Measurements from ENCODE around the gene CLSTN2. TPM values are rescaled to one million over a fixed set of nuclear protein-coding genes. Genes with fewer than 3 reads are reported as not detected.

Gene CLSTN2
- total RNA-seq, 1 donor from 2014 or later = 49.7 TPM

DNA sequence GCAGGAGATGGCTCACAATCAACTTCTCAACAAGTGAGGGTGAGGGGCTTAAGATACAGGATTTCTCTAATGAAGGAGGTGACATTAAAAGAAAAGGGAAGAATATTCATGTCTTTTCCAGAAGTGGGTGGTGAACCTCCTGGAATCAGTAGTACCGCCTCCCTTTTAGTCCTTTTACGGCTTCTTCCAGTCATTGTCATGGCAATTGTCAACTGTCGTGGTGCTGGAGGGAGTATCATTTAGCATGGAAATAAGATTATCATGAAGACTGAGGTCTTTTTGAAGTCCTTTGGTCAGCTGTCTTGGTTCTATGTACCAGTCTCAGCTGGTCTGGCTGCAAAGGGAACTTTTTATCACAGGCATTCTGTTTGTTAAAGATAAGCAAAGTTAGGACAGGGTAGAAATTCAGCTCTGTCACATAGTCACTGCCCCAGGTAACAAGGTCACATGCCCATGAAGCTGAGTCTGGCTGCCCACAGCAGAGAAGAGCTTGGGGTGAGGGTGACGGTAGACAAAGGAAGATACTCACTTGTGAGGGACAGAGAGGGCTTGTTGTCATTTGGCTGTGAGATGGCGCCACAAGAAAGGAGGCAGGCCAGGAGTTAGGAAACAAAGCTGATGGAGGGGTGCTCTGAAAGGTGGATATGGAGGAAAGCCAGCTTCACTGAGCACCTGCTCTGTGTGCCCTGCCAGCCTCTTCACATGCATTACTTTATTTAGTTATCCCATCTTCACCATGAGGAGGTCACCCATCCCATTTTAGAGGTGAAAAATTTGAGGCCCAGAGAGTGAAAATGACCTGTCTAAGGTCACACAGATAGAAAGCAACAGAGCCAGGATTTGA lies 514.6 kb downstream of the CLSTN2 start:
- no peak for DNase-seq (ENCODE audit: low read depth)

DNA sequence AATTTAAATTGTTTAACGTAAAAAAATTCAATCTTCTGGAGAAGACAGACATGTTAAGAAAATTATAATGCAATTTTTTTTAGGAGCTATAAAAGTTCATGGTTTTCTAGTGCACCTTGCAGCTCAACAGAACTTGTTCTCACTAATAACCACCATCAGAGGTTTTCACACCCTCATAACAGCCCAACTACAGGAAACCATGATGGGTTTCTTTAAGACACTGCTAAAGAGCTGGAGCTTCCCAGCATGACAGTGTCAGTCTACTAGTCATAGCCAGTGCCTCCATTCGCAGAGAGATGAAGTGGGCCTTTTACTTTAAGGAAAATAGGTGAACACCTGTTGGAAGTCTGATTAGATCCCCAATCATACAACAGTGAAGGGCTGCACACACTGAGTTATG lies 518.8 kb downstream of the CLSTN2 start:
- no peak for DNase-seq (ENCODE audit: low read depth)

DNA sequence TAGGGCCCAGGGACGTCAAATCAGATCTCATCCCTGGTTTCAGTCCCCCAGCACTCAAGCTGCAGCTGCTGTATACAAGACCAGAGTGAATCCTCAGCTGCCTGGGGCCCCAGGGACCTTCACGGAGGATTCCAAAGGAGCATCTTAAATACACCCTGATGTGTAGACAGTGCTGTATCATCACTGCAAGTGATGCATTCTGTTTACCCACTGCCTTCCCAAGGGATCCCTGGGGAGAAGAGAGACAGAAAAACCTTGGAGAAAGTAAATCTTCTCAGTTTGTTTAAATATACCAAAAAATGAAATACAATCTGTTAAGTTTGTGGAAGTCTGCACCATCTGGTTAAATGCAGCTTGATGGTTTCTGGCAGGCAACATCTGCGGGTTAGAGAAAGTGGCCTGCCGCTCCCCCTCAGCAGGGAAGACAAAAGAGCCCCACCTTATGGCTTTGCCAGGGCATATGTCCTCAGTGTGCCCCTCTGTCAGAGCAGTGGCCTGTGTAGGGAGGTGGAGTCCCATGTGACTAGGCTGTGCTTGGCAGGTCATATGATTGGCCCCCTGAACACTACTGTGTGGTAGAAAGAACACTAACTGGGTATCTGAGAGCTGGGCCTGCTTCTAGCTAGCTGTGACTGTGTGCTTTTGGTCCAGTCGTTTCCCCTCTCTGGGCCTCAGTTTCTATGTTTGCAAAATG lies 520.7 kb downstream of the CLSTN2 start:
- no peak for DNase-seq (ENCODE audit: low read depth)

DNA sequence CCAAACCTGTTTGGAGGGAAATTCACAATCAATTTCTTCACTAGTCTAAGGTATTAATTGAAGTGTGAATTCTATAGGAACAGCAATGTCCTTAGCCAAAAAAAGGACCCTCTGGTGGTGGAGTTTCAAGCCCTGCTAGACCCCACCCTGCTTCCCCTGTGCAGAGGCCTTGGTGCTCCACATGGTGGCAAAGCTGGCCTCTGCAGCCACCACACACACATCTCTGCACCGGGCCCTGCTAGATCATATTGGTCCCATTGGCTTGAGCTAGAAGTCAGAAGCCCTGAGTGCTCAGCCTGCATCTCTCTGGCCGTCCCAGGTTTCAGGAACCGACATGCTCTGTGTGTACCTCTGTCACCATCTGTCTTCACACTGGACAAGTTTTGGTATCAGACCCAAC lies 522.0 kb downstream of the CLSTN2 start:
- DNase-seq (ENCODE audit: low read depth) = no peak

DNA sequence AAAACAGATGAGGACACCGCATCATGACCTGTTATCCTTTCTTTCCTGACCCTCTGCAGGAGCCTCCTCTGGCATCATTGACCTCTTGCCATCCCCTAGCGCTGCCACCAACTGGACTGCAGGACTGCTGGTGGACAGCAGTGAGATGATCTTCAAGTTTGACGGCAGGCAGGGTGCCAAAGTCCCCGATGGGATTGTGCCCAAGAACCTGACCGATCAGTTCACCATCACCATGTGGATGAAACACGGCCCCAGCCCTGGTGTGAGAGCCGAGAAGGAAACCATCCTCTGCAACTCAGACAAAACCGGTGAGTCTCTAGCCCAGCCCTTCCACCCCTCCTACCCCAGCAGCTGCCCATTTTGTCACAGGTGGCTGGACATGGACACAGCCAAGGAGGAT lies 524.5 kb downstream of the CLSTN2 start:
- DNase-seq (ENCODE audit: low read depth) = no peak

DNA sequence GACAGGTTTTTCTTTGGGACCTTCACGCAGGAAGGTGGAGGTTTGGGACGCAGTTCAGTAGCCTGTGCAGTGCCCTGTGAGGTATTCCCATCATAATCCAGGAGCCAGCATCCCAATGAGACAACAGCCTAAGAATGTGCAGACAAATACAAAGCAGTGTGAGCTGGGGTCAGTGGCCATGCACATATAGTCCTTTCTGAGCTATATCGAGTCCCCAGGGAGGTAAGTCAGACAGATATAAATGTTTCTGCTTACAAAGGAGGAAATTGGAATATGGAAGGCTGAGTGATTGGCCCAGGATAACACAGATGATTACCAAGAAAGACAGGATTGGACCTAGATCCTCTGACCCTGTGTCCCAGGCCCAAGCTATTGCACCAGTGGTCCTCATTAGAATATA lies 526.3 kb downstream of the CLSTN2 start:
- no peak for DNase-seq (ENCODE audit: low read depth)

DNA sequence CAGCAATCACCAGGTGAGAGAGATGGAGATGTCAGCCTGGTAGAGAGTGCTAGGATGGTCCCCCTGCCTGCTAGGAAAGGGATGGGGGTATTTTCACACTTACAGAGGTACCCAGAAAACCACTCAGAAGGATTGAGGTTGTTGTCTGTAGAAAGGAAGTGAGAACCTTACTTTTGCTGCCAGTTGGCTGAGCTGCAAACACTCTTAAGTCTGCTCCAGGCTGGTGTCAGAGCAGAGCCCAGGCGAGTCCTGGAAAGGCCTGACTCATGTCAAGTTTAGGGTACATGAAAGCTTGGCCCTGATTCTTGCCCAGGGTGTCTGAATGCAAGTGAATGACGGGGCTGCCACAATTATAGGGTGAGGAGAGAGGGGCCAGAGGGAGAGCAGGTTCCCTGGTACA lies 528.4 kb downstream of the CLSTN2 start:
- DNase-seq (ENCODE audit: low read depth) = no peak

DNA sequence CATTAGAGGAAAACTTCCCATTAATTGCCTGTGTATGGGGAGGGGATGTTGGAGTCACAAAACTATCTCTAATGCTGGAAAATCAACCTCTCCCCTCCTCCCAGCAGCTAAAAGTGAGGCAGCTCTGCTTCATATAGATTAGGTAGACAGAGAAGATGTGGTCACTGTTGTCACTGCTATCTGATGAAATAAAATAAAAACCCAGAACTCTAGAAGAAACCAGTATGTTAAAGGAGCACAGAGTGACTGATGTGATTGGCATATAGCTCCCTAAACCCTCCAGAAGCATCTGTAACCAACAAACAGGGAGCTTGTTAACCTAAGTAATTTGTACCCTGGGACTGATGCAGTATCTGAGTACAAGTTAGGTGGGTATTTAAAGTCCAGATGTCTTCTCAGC lies 531.0 kb downstream of the CLSTN2 start:
- no peak for DNase-seq (ENCODE audit: low read depth)

DNA sequence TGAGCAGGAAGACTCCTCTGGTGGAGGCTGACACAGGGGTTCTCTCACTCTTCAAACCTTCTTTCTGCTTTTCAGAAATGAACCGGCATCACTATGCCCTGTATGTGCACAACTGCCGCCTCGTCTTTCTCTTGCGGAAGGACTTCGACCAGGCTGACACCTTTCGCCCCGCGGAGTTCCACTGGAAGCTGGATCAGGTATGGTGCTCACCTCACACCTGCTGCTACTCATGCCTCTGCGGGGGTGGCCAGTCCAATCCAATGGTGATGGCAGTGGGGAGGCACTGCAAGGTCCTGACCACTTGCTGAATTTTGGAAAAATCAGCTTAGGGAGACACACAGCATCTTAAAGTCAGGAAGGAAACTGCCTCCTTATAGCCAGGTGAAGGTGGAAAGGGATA lies 531.5 kb downstream of the CLSTN2 start:
- DNase-seq (ENCODE audit: low read depth) = no peak

DNA sequence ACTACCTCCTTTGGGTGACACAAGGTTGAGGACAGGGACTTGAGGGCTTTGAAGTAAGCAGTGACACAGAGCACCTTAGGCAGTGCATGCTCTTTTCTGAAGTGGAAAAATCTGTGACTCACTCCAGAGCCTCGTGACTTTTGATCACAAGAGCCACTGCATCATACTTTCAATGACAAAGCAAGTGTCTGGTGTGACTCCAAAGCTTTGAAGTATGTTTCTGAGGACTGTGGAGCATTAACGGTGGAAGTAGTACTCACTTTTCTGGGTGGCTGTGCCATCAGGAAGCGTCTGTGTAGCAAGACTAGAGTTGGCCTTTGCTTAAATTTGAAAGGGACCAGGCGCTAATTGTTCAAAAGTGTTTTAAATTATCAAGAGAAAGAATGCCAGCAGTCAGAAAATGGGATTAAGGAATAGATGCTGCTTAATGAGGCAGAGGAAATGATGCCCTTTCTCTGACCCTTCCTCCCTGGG lies 532.2 kb downstream of the CLSTN2 start:
- peak; percentile 92 for DNase-seq (ENCODE audit: low read depth)

DNA sequence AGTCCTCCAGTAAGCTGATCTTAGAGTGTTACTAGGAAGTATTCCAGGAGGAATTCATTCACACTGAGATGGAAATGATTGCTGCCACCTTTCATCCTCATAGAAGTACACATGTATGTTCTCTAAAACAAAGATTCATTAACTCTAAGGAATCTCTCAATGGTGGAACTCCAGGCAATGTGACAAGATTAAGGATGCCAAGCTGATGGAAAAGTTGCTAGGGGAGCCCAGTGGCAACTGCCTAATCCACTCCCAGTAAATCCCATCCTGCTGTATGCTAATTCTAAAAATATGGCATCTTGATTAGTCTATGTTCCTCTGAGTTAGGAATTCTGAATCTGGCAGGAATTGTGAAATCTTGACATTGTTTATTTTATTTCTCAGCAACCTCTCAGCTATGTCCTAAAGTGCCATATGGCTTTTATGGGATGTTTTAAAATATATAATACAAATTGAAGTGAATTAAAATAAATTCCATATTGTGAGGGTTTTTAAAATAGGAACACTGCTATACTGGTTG lies 532.9 kb downstream of the CLSTN2 start:
- DNase-seq (ENCODE audit: low read depth) = peak; percentile 37

DNA sequence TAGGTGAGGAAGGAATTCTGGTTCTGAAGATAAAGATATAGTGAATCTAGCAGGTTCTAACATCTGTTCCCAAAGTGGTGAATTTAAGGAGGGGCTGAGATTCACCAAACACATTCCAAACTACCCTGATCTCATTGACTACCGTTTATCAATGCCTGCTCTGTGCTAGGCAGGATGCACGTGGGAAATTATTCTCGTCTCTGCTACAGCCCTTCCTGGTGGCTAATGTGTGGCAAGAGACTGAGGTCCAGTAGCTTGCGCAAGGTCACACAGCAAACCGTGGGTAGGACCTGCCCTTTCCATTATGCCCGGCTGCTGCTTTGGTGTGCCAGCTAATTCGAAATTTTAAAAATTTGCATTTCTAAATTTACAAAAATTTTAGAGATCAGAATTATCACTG lies 533.4 kb downstream of the CLSTN2 start:
- DNase-seq (ENCODE audit: low read depth) = no peak

DNA sequence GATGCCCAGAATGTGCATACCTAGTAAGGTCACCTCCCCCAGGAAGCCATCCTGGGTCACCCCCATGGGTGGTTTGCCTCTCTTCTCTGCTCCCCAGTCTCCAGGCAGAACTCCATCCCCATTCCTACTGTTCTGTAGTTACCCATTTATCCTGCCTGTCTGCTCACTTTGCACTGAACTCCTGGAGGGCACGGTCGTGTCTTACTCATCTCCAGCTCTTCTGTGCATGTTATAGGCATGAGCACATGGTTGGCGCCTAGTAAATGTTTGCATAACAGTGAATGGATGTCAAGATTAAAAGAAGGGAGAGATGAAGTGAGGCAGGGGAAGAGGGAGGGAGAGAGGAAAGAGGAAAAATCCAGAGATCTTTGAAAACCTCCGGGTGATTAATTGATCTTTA lies 534.5 kb downstream of the CLSTN2 start:
- no peak for DNase-seq (ENCODE audit: low read depth)

DNA sequence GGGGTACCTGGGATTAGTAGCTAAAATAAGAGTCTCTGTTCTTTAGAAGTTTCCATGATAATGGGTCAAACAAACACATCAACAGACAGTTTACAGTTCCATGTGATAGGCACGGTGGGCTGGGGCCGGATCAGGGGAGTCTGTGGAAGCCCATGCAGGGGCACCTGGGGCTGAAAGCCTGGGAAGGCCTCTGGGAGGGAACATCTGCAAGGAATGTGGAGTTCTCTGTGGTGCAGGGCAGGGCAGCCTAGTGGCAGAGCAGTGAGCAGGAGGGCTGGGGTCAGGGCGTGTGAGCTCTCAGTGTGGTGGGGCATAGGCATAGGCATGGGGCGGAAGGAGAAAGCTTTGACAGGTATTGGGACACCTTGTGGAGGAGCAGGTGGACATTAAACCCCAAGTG lies 535.2 kb downstream of the CLSTN2 start:
- no peak for DNase-seq (ENCODE audit: low read depth)

DNA sequence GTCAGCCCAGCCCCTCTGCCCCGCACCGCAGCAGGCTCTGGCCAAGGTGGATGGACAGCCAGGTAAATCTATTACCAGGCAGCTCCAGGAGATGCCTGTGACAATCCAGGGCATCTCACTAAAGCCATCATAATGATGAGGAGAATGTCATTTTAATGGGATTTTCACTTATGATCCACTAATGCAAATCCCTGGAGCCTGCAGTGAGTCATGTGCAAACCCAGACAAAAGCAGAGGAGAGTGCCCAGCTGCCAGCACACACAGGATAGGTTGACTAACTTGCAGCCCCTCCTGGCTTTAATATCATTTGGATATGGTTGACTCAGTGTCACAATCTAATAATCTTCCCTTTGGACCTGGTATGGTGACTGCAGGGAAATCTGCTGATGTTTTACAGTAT lies 536.0 kb downstream of the CLSTN2 start:
- peak; percentile 53 for DNase-seq (ENCODE audit: low read depth)

DNA sequence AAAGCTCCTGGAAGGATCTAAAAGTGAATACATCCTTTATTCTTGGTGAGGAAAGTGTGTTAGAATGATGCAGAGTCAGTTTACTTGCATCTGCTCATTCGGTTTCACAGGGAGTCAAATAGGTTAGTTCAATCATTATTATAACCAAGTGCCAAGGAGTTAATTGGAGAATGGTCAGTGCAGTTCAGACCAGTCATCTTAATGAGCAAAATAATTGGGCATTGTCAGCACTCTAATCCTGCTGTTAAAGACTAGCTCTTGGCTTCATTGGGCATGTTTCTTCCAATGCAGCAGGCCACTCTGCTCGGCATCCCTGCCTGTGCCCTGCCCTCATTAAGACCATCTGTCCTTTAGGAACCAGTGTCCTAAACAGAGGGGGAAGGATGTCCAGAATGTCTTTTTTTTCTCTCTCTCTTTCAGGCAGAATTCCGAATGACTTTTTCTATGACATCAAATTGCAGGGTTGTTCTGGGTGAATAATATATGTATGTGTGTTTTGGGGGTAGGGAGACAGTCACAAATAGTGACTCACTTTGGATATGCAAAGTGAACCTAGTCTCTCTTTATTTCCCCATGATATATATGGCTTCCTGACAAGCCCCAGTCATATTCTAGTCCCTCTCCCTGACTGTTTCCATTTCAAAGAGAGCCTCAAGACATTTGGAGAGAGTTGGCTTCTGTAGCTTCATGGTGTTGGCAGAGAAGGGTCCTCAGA lies 537.5 kb downstream of the CLSTN2 start:
- peak; percentile 60 for DNase-seq (ENCODE audit: low read depth)

DNA sequence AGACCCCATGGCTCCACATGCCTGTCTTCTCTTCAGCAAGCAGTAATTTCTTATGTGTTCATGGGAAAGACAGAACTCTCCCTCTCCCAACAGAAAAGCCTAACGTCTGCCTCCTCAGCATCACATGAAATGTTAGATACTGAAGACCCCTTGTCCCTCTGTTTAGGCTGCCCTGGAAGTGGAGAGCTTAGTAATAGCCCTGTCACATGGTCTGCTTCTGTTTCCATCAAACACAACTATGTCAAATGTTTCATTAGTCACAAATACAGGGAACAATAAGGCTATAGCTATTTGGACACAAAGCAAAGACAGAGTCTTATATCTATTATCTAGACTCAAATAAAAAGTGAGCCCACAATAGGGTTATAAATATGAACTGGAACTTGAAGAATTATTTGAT lies 552.6 kb downstream of the CLSTN2 start:
- no peak for DNase-seq (ENCODE audit: low read depth)

DNA sequence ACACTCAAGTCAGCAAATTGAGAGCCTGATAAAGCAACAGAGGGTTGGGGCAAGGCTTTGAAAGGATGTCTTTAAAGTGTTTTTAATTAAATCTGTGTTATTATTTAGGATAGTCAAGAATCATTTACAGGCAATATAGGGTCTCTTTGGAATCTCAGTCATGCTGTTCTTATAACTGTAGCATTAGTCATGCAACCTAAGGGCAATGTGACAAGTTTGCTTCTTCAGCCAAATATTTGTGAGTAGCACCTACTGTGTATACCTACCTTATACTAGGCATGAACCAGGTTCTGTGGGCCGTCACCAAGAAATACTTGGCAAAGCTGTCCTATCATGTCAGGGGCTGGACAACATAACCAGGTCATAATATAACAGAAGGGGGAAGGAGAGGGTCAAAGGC lies 558.3 kb downstream of the CLSTN2 start:
- peak; percentile 65 for DNase-seq (ENCODE audit: low read depth)

DNA sequence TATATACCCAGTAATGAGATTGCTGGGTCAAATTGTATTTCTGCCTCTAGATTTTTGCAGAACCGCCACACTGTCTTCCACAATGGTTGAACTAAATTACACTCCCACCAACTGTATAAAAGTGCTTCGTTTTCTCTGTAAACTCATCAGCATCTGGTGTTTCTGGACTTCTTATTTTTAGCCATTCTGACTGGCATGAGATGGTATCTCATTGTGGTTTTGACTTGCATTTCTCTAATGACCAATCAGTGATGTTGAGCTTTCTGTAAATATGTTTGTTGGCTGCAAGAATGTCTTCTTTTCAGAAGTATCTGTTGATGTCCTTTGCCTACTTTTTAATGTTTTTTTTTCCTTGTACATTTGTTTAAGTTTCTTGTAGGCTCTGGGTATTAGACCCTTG lies 560.0 kb downstream of the CLSTN2 start:
- no peak for DNase-seq (ENCODE audit: low read depth)

DNA sequence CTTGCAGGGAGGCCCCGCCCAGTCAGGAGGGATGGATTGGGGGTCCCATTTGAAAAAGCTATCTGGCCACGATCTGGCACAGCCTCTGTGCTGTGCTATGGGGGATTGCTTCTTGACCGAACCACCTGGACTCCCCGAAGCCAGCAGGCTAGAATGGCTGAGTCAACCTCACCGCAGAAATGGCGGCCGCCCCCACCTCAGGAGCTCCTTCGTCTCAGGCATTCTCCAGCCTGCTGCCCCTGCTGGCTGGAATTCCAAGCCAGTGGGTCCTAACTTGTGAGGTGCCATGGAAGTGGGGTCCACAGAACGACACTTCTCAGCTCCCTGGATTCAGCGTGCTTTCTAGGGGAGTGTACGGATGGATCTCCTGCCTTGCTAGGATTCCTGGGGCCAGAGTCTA lies 562.3 kb downstream of the CLSTN2 start:
- DNase-seq (ENCODE audit: low read depth) = no peak

DNA sequence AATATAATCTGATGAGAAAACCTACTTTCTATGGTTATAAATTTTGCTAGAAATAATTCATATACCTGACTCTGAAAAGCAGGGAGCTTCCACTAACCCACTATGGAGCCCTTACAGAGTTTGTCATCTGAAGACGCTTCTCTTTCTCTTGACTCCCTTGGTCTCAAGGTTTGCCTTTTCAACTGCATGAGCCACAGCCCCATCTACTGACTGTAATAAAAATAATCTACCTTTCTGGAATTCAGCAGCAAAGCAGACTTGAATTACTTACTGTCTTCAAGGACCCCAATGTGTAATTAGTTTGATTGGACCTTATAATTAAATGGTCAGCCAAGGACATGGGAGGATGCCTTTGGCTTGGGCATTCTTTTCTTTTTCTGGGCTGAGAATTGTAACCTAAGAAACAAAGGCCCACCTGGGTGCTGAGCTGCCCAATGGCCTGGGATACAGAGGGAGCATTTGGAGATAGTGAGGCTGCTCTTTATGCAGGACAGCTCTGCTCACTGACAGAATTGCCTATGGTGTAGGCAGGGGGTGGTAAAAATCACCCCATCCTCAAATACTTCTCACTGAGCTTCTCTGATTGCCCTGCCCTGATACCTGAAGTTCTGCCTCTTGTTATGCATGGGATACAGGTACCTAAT lies 564.3 kb downstream of the CLSTN2 start:
- DNase-seq (ENCODE audit: low read depth) = peak; percentile 54

DNA sequence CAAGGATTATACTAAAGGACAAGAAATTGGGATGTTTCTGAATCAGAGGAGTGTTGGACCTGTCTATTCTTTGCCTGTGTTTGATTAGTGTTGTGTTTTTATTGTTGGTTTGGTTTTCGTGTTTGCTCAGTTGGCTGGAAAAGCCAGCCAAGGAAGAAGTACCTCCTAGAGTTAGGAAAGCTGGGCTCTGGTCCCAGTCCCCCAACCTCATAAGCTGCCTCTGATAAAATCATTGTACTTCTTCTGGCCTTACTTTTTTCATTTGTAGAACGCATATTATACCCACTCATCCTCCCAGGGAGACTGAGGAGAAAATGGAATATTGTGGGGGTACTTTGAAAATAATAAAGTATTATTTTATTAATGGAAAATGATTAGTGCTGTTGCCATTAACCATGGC lies 565.5 kb downstream of the CLSTN2 start:
- no peak for DNase-seq (ENCODE audit: low read depth)

Measured in renal cortical epithelial cell (primary cell).